RWPE1 (cell line): ENCODE results near the gene IGF2BP2.
"Not testable (repeated sequence)": the region's sequence is repeated elsewhere in the genome, so short reads cannot be mapped to it uniquely, and the experiment has no call there.

ENCODE experiments used
- CTCF ChIA-PET: fragments of 350-600 bp; sonication (Branson Sonifier 250); formaldehyde crosslinking; extraction: SDS; loops from one replicate; lab custom pipeline; 2021; lab: Yijun Ruan, JAX
- POLR2A ChIA-PET: fragments of 400-600 bp; formaldehyde crosslinking; extraction: SDS; loops from one replicate; lab custom pipeline; 2020; ENCODE audit warnings: antibody characterized with exemption; ENCODE audit not compliant: low non-redundant PET; lab: Yijun Ruan, JAX
- DNase-seq: peaks from one replicate; pipeline ENCODE4 v3.0.0; 2012; ENCODE audit warnings: low spot score
- H3K27ac ChIP-seq: fragments of 450-650 bp; 2 replicates; pipeline ENCODE4 v1.5.1; 2017
- TF ChIP-seq, protein P1 (sequence below): fragments of 450-650 bp; conservative IDR thresholded peaks from 2 replicates; pipeline ENCODE4 v1.5.1; 2017; ENCODE audit warnings: low read depth, mild to moderate bottlenecking

The IGF2BP2 gene

DNA sequence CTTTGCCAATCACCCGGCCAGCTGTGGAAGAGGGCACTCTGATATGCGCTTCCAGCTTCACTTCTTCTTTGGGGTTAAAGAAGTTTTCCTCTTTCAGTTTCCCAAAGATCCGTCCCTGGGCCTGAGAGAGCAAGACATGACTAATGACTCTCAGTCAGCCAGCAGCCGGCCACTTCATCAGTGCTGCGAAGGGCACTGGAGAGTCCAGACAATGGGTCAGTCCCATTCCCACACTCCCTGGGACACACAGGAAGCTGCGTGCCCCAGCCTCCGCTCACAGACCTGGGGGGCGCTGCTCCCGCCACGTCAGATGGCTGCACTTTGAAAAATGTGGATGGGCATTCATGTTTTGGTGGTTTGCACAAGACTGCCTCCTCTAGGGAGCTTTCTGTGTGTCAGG lies 175.4 kb downstream of the IGF2BP2 start:
- no peak for DNase-seq
- ChIA-PET CTCF (no interaction called here), POLR2A (no interaction called here)
- TF ChIP-seq, protein P1, sequence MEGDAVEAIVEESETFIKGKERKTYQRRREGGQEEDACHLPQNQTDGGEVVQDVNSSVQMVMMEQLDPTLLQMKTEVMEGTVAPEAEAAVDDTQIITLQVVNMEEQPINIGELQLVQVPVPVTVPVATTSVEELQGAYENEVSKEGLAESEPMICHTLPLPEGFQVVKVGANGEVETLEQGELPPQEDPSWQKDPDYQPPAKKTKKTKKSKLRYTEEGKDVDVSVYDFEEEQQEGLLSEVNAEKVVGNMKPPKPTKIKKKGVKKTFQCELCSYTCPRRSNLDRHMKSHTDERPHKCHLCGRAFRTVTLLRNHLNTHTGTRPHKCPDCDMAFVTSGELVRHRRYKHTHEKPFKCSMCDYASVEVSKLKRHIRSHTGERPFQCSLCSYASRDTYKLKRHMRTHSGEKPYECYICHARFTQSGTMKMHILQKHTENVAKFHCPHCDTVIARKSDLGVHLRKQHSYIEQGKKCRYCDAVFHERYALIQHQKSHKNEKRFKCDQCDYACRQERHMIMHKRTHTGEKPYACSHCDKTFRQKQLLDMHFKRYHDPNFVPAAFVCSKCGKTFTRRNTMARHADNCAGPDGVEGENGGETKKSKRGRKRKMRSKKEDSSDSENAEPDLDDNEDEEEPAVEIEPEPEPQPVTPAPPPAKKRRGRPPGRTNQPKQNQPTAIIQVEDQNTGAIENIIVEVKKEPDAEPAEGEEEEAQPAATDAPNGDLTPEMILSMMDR: no peak
- H3K27ac ChIP-seq: no peak overlapping the region

- no peak overlapping the region for H3K27ac ChIP-seq
- POLR2A ChIA-PET: no interaction called here
- no peak for DNase-seq
- TF ChIP-seq, protein P1: no peak
- CTCF ChIA-PET: interaction anchor here (0.7 to 1.0 kb wide), 2 partner anchors 12 to 269 kb away, joined by 3 read pairs; no protein-coding TSS in a partner anchor
Observed at GRCh38 chr3:185648396-185648795, 176.4 kb downstream of the IGF2BP2 start.

DNA sequence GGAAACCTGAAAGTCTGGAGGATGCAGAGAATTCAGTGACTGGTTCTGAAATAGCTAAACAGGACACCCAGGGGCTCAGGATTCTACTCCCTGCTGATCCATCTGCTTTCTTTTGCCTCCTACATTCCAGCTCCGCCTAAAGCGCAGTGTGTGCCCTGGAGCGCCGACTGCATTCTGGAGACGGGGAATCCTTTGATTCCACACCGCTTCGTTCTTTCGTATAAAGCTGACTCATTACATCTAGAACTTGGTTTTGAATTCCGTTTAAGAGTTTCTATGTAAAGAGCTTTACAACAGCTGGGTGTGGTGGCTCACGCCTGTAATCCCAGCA lies 177.0 kb downstream of the IGF2BP2 start:
- peak overlapping the region; percentile 34 for H3K27ac ChIP-seq
- DNase-seq: no peak
- CTCF ChIA-PET: interaction anchor here (1.0 kb wide), 1 partner anchor 13 kb away, joined by 3 read pairs; no protein-coding TSS in a partner anchor
- TF ChIP-seq, protein P1: no peak
- POLR2A ChIA-PET: no interaction called here

GRCh38 chr3:185647134-185647879 lies 177.5 kb downstream of the IGF2BP2 start:
- ChIA-PET POLR2A (no interaction called here), CTCF (no interaction called here)
- TF ChIP-seq, protein P1: no peak
- peak overlapping the region; percentile 34 for H3K27ac ChIP-seq
- DNase-seq: no peak

DNA sequence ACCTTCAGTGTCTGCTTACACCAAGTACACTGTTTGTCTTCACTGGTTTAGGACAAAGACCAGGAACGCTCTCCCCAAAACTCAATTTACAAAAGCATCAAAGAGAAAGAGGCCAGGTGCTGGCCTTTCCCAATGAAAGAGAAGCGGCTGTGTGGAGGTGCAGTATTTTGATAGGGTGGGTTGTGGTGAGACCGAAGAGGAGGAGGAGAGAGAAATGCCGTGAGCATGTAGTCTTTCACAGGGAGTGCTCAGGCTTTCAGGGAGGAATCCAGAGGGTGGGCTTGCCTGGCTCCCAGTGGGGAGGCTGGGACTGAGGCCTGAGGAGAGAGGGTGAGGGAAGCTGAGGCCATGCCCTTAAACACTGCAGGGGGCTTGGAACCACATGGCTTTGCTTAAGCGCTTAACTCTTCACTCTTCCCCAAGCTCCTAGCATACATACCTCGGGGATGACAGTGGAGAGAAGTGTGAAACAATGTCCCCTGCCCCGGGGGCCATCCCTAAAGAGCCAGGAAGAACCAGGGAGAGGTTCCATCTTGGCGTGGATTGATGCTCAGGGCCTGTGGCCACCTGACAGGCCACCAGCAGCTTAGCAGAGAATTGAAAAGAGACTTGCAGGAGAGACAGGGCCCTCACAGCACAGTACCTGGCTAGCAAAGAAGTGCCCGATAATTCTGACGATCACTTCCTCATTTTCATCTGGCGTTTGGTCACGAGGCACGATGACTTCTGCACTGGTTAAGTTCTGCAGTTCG lies 178.3 kb downstream of the IGF2BP2 start:
- no peak for DNase-seq
- TF ChIP-seq, protein P1: no peak
- peak overlapping the region; percentile 34 for H3K27ac ChIP-seq
- POLR2A ChIA-PET: no interaction called here
- CTCF ChIA-PET: interaction anchor here (0.7 kb wide), 1 partner anchor 14 kb away, joined by 3 read pairs; no protein-coding TSS in a partner anchor

DNA sequence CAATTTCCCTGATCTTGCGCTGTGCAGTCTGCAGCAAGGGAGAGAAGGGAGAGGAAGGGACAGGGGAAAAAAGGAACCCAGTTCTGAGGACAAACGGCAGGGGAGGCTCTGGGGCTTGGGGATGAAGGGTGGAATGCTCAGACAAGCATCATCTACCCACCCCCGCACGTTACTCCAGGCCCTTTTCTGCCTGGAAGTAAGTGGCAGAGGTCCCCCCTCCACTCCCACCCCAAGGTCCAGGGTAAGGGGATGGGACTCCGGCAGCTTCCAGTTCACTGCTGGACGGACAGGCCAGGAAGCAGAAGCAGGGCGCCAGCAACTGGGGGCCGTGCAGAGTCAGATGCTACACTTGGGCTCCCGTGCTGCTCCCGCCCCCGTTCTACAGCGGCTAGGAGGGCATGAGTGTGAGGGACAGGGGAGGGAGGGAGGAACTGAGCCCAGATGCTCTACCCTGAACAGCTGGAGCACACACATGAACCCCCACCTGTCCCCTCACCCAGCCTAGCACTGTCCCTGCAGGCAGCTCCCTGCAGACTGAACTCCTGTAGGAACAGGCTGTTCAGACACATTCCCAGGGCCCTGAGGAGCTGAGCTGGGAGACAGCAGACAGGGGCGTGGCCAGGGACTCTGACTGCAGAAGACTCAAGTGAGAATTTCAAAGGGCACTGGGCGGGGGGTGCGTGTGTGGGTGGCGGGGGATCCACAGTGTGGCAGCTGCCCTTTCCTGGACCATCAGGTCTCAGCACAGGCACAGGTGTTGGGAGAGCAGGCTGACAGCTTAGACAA lies 179.1 kb downstream of the IGF2BP2 start:
- TF ChIP-seq, protein P1: no peak
- ChIA-PET POLR2A (no interaction called here), CTCF (interaction anchor here (0.7 kb wide), 1 partner anchor 15 kb away, joined by 3 read pairs; no protein-coding TSS in a partner anchor)

DNA sequence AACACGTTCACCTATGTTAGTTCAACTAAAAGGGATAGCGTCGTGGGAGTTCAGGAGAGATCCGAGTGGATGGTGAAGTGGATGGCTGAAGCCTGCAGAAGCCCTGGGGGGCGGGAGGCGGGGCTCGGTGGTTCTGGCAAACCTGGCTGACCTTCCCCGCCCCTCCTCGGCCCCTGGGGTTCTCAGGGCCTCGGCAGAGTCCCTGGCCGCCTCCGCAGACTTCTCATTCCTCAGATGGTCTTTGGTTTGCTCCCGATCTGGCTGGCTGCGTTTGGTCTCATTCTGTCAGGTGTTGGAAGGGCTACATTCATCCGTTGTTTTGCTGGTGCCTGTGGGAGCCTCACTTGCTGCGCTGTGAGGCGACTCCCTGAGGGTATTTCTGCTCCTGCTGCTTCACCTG lies 179.7 kb downstream of the IGF2BP2 start:
- CTCF ChIA-PET, DNase-seq, POLR2A ChIA-PET: not testable (repeated sequence)
- H3K27ac ChIP-seq: peak overlapping the region; percentile 34; the same call in 1 of the 2 replicates

More for the DNA sequence above, 179.1 kb downstream of the IGF2BP2 start:
- no peak for DNase-seq
- H3K27ac ChIP-seq: peak overlapping the region; percentile 34
